H1 (cell line): ENCODE measurements around the gene NAB1. TPM values are rescaled to one million over a fixed set of nuclear protein-coding genes. Genes with fewer than 3 reads are reported as not detected.

Experiments used
- CTCF ChIA-PET: fragments of 300-600 bp; sonication (Branson Sonifier 250); formaldehyde crosslinking; loops from one replicate; lab custom pipeline; 2021; ENCODE audit not compliant: partially characterized antibody; lab: Charles Lee
- POLR2A ChIA-PET: fragments of 300-600 bp; sonication (Branson Sonifier 250); formaldehyde crosslinking; loops from one replicate; lab custom pipeline; 2021; ENCODE audit warnings: inconsistent platforms; ENCODE audit not compliant: partially characterized antibody; lab: Charles Lee
- DNase-seq, 2 experiments: peaks; one replicate each; pipeline versions ENCODE4 v3.0.0 to v3.0.0-alpha.2; 2010 to 2022; ENCODE audit warnings: low spot score in 2 of 2, low read depth in 1 of 2, mixed read lengths in 1 of 2
- FAIRE-seq: peaks from 2 replicates; lab custom pipeline; 2011; peaks lifted over from hg19 to GRCh38; lab: Jason Lieb, UNC
- H2AFZ ChIP-seq: 2 replicates; pipeline ENCODE4 v1.8.1; 2012; ENCODE audit warnings: low read length, inconsistent platforms
- H2AK5ac ChIP-seq: 2 replicates; pipeline ENCODE4 v1.6.1; 2013; ENCODE audit warnings: low read depth, low read length
- H2BK120ac ChIP-seq: replicated peaks from 2 replicates; pipeline ENCODE3; 2013; ENCODE audit warnings: low read depth, low read length, inconsistent platforms
- H2BK12ac ChIP-seq: 2 replicates; pipeline ENCODE4 v1.6.1; 2013; ENCODE audit warnings: low read depth, low read length
- H2BK15ac ChIP-seq: 2 replicates; pipeline ENCODE4 v1.6.1; 2013; ENCODE audit warnings: low read length
- H2BK20ac ChIP-seq: 2 replicates; pipeline ENCODE4 v1.6.1; 2013; ENCODE audit warnings: low read length
- H2BK5ac ChIP-seq: 2 replicates; pipeline ENCODE4 v1.6.1; 2013; ENCODE audit warnings: low read depth, low read length
- H3K14ac ChIP-seq: 2 replicates; pipeline ENCODE4 v1.6.1; 2013; ENCODE audit warnings: inconsistent platforms; ENCODE audit not compliant: insufficient read length
- H3K18ac ChIP-seq: 2 replicates; pipeline ENCODE4 v1.6.1; 2013; ENCODE audit warnings: low read length; ENCODE audit errors: extremely low read depth
- H3K23ac ChIP-seq: 2 replicates; pipeline ENCODE4 v1.6.1; 2013; ENCODE audit warnings: inconsistent platforms; ENCODE audit not compliant: insufficient read length
- H3K23me2 ChIP-seq: 2 replicates; pipeline ENCODE4 v1.6.1; 2013; ENCODE audit warnings: low read depth, low read length
- H3K27ac ChIP-seq: 2 replicates; pipeline ENCODE4 v1.6.1; 2011; ENCODE audit warnings: low read depth, low read length, inconsistent platforms
- H3K27me3 ChIP-seq, 4 experiments: replicated peaks in 1 of 4; 1 replicate in 1 of 4; 2 replicates in 3 of 4; pipeline versions ENCODE4 v1.6.1 to v1.8.1; 2011 to 2013; ENCODE audit warnings: low read length in 3 of 4, mild to moderate bottlenecking in 3 of 4, inconsistent platforms in 2 of 4, mixed read lengths in 2 of 4, moderate library complexity in 1 of 4; ENCODE audit not compliant: control insufficient read depth in 3 of 4, insufficient read depth in 3 of 4; ENCODE audit errors: extremely low read depth in 1 of 4
- H3K36me3 ChIP-seq, 4 experiments: 2 replicates each; pipeline versions ENCODE4 v1.6.1 to v1.8.1; 2011 to 2013; ENCODE audit warnings: mild to moderate bottlenecking in 4 of 4, low read length in 3 of 4, moderate library complexity in 2 of 4, control low read depth in 1 of 4, inconsistent platforms in 1 of 4; ENCODE audit not compliant: insufficient read depth in 4 of 4, control insufficient read depth in 2 of 4
- H3K4ac ChIP-seq: replicated peaks from 2 replicates; pipeline ENCODE3; 2013; ENCODE audit warnings: low read length, low read depth, mixed read lengths, inconsistent platforms; ENCODE audit not compliant: insufficient read length
- H3K4me1 ChIP-seq, 4 experiments: replicated peaks in 1 of 4; 1 replicate in 1 of 4; 2 replicates in 3 of 4; pipeline versions ENCODE4 v1.6.1 to v1.8.1; 2011 to 2013; ENCODE audit warnings: low read length in 3 of 4, inconsistent platforms in 2 of 4, mixed read lengths in 1 of 4; ENCODE audit not compliant: insufficient read depth in 4 of 4, control insufficient read depth in 3 of 4
- H3K4me2 ChIP-seq, 2 experiments: 2 replicates each; pipeline versions ENCODE4 v1.6.1 to v1.8.1; 2011 to 2013; ENCODE audit warnings: low read depth in 2 of 2, low read length in 2 of 2, control low read depth in 1 of 2, inconsistent platforms in 1 of 2, mild to moderate bottlenecking in 1 of 2; ENCODE audit not compliant: insufficient read depth in 1 of 2
- H3K4me3 ChIP-seq, 4 experiments: fragments of 200-600, 300-600 bp in 1 of 4; sonication (generic), shearing (Covaris generic), sonication (Bioruptor Twin) in 1 of 4; 2 replicates each; pipeline versions ENCODE4 v1.5.1 to v1.8.1; 2011 to 2016; ENCODE audit warnings: low read length in 4 of 4, low read depth in 3 of 4, control low read depth in 2 of 4, inconsistent platforms in 2 of 4, mild to moderate bottlenecking in 2 of 4, mixed read lengths in 1 of 4, moderate library complexity in 1 of 4; ENCODE audit not compliant: insufficient read depth in 2 of 4; ENCODE audit errors: extremely low read depth in 1 of 4
- H3K56ac ChIP-seq: replicated peaks from 2 replicates; pipeline ENCODE3; 2013; ENCODE audit warnings: low read depth, mild to moderate bottlenecking, mixed read lengths, low read length, inconsistent platforms; ENCODE audit not compliant: insufficient read length
- H3K79me1 ChIP-seq: 2 replicates; pipeline ENCODE4 v1.6.1; 2013; ENCODE audit warnings: low read depth, low read length, control low read depth
- H3K79me2 ChIP-seq, 2 experiments: 2 replicates each; pipeline versions ENCODE4 v1.6.1 to v1.8.1; 2012 to 2013; ENCODE audit warnings: low read length in 2 of 2, mild to moderate bottlenecking in 2 of 2, inconsistent platforms in 1 of 2; ENCODE audit not compliant: insufficient read depth in 2 of 2, control insufficient read depth in 1 of 2
- H3K9ac ChIP-seq, 4 experiments: replicated peaks in 1 of 4; 1 replicate in 1 of 4; 2 replicates in 3 of 4; pipeline versions ENCODE4 v1.6.1 to v1.8.1; 2011 to 2013; ENCODE audit warnings: low read depth in 3 of 4, low read length in 3 of 4, control low read depth in 2 of 4, mild to moderate bottlenecking in 2 of 4, moderate library complexity in 2 of 4, inconsistent platforms in 1 of 4; ENCODE audit errors: extremely low read depth in 1 of 4
- H3K9me3 ChIP-seq, 2 experiments: 2 replicates each; pipeline versions ENCODE4 v1.6.1 to v1.8.1; 2012 to 2013; ENCODE audit warnings: mild to moderate bottlenecking in 2 of 2, moderate library complexity in 2 of 2, control low read depth in 1 of 2, inconsistent platforms in 1 of 2, low read depth in 1 of 2, low read length in 1 of 2, mixed read lengths in 1 of 2; ENCODE audit not compliant: insufficient read depth in 2 of 2
- H4K20me1 ChIP-seq, 2 experiments: replicated peaks in 1 of 2; 2 replicates each; pipeline versions ENCODE3 to v1.8.1; 2011 to 2013; ENCODE audit warnings: inconsistent platforms in 2 of 2, low read length in 2 of 2, mild to moderate bottlenecking in 1 of 2; ENCODE audit not compliant: insufficient read depth in 2 of 2, control insufficient read depth in 1 of 2
- H4K5ac ChIP-seq: 2 replicates; pipeline ENCODE4 v1.6.1; 2013; ENCODE audit warnings: low read length, low read depth, mixed read lengths, inconsistent platforms; ENCODE audit not compliant: insufficient read length
- H4K8ac ChIP-seq: 2 replicates; pipeline ENCODE4 v1.8.0; 2013; ENCODE audit warnings: mild to moderate bottlenecking, moderate library complexity, low read length, inconsistent platforms; ENCODE audit not compliant: insufficient read depth; ENCODE audit errors: extremely low read depth
- H4K91ac ChIP-seq: replicated peaks from 2 replicates; pipeline ENCODE3; 2013; ENCODE audit warnings: low read length, mixed read lengths, inconsistent platforms; ENCODE audit not compliant: insufficient read length
- GABPA ChIP-seq: IDR thresholded peaks from 2 replicates; pipeline ENCODE4 v1.6.1; 2011; ENCODE audit warnings: mild to moderate bottlenecking, low read length, moderate library complexity, borderline replicate concordance; ENCODE audit not compliant: insufficient read depth
- POU5F1 ChIP-seq: IDR thresholded peaks from 2 replicates; pipeline ENCODE4 v1.6.1; 2011; ENCODE audit warnings: low read depth, mild to moderate bottlenecking, low read length, moderate library complexity
- RAD21 ChIP-seq, 2 experiments: IDR thresholded peaks in 1 of 2; conservative IDR thresholded peaks in 1 of 2; 2 replicates each; pipeline ENCODE4 v1.6.1; 2011; ENCODE audit warnings: low read depth in 2 of 2, low read length in 2 of 2, improper control_type of control experiment in 1 of 2, inconsistent platforms in 1 of 2, mild to moderate bottlenecking in 1 of 2, moderate library complexity in 1 of 2
- RBBP5 ChIP-seq: IDR thresholded peaks from 2 replicates; pipeline ENCODE4 v1.7.1; 2012; ENCODE audit warnings: low read depth, mild to moderate bottlenecking, inconsistent platforms, low read length, moderate library complexity, borderline replicate concordance
- SIX5 ChIP-seq: IDR thresholded peaks from 2 replicates; pipeline ENCODE4 v1.6.1; 2011; ENCODE audit warnings: mild to moderate bottlenecking, low read depth, low read length
- ZNF274 ChIP-seq: IDR thresholded peaks from 2 replicates; pipeline ENCODE4 v1.7.0; 2012; ENCODE audit warnings: low read length, borderline replicate concordance; ENCODE audit errors: extremely low read depth
- WGBS, 2 experiments: shearing (Covaris generic) in 1 of 2; methylation state at CpG; one replicate each; pipeline versions ENCODE4 v1.1.6 to v1.1.7; 2013 to 2015; ENCODE audit warnings: low lambda C conversion rate in 2 of 2, mixed read lengths in 2 of 2, inconsistent platforms in 1 of 2, low coverage in 1 of 2, missing lambda C conversion rate in 1 of 2; ENCODE audit not compliant: insufficient replicate concordance in 2 of 2, insufficient coverage in 1 of 2, insufficient read length in 1 of 2; ENCODE audit errors: extremely low coverage in 1 of 2, missing lambda C conversion rate in 1 of 2; 5-methylcytosine and 5-hydroxymethylcytosine counted together
- polyA plus RNA-seq, 7 experiments: library from polyadenylated mRNA; depleted of rRNA in 3 of 7; stranded (reverse) in 5 of 7; unstranded in 2 of 7; fragments of >200 nt in 5 of 7; fragments of 200-250 nt in 2 of 7; gene quantifications; 1 replicate in 5 of 7; 2 replicates in 1 of 7; 4 replicates in 1 of 7; pipeline versions ENCODE4 v1.2.1 to v1.2.3, GENCODE V29; 2011 to 2013; ENCODE audit warnings: missing spikeins in 2 of 7, mixed read lengths in 2 of 7
- total RNA-seq: library from RNA; stranded (reverse); fragmentation: NEBNext Ultra II Directional; extraction: Animal tissue kit (Norgen Biotek cat#: 25700); gene quantifications from 2 replicates; pipeline ENCODE4 v1.2.1, GENCODE V29; 2021

NAB1 gene
- total and polyA plus RNA-seq, 2 of the 8 experiments (the other 6 are each of a cell fraction or from before 2014, with no cell fraction given), result 8.5 to 28.6 TPM

DNA sequence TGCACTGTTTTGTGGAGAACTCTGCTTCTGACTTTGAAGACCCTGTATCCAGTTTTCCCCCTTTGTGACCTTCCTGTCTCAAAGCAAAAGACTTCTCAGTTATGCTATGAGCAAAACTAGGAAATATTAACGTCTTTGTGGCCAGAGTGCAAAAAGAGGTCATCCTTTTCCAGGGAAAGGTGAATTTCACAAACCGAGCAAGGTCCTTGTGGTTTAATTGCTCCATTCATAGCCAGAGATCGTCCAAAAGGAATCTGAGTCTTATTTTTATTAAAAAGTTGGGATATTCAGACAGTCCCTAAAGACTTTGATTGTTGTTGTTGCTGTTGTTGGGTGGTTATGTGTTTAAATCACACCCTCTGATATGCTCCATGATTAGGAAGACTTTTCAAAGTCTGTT is 77.4 kb downstream of the NAB1 start:
- Histone ChIP-seq H4K20me1 (no peaks in the 10 kb centered on the region), H3K79me1 (no peaks in the 10 kb centered on the region), H3K23me2 (no peaks in the 10 kb centered on the region), H3K9me3 (no peaks in the 10 kb centered on the region), H2AK5ac (no peak overlapping the region), H3K4me1 (no peaks in the 10 kb centered on the region), H3K18ac (no peak overlapping the region), H3K36me3 (no peaks in the 10 kb centered on the region), H4K8ac (no peak overlapping the region), H2BK5ac (no peak overlapping the region), H3K27me3 (no peaks in the 10 kb centered on the region), H2BK20ac (no peak overlapping the region), H3K23ac (no peak overlapping the region), H2BK15ac (no peak overlapping the region), H3K4me3 (no peak overlapping the region), H2BK12ac (no peak overlapping the region), H3K4me2 (no peak overlapping the region), H2AFZ (no peak overlapping the region), H3K27ac (no peak overlapping the region), H3K4ac (no peak overlapping the region), H4K5ac (no peak overlapping the region), H3K56ac (no peak overlapping the region), H3K79me2 (no peaks in the 10 kb centered on the region), H3K9ac (no peak overlapping the region), H3K14ac (no peak overlapping the region), H2BK120ac (no peak overlapping the region), H4K91ac (no peak overlapping the region)
- WGBS, 2 experiments, result 87% methylated on average over 3 of the region's 3 CpGs; no CpG with 5 or more reads in 1 of the 2 experiments
- DNase-seq (no peak), FAIRE-seq (no peak)
- POLR2A ChIA-PET, result no interaction called here
- CTCF ChIA-PET, result no interaction called here
- no peak for TF ChIP-seq ZNF274
- no peak for TF ChIP-seq GABPA
- no peak for TF ChIP-seq SIX5
- TF ChIP-seq POU5F1, result no peak
- TF ChIP-seq RAD21 (IDR thresholded peaks at IDR 0.05 in 1 of 2, conservative IDR thresholded peaks at IDR 0.05 in 1 of 2; ENCODE audit: low read depth in 2 of 2, low read length in 2 of 2), result no peak
- TF ChIP-seq RBBP5, result no peak
